Upper lobe of right lung (tissue), 1 donor: Measurements from ENCODE around the gene OR6J1. TPM values are rescaled to one million over a fixed set of nuclear protein-coding genes. Genes with fewer than 3 reads are reported as not detected.
A peak's percentile ranks its signal among the peaks of the same experiment; 100 is the strongest.
"Not testable (repeated sequence)": the region's sequence is repeated elsewhere in the genome, so short reads cannot be mapped to it uniquely, and the experiment has no call there.

Experiments
- ATAC-seq: fragments of 200-7000 bp; cut with Tn5 transposase; one replicate; pipeline ENCODE4 v1.9.1; 2020; ENCODE audit warnings: mild to moderate bottlenecking, moderate library complexity
- DNase-seq: peaks from one replicate; pipeline ENCODE4 v3.0.0-alpha.2; 2020
- H3K27ac ChIP-seq: fragments of 200-600 bp; one replicate; pipeline ENCODE4 v1.8.0; 2022
- H3K27me3 ChIP-seq: fragments of 200-600 bp; one replicate; pipeline ENCODE4 v1.8.0; 2022; ENCODE audit warnings: mild to moderate bottlenecking
- H3K36me3 ChIP-seq: fragments of 200-600 bp; one replicate; pipeline ENCODE4 v1.8.0; 2022
- H3K4me1 ChIP-seq: fragments of 200-600 bp; one replicate; pipeline ENCODE4 v1.8.0; 2022
- H3K4me3 ChIP-seq: fragments of 200-600 bp; one replicate; pipeline ENCODE4 v1.8.0; 2022; ENCODE audit warnings: mild to moderate bottlenecking
- H3K9me3 ChIP-seq: fragments of 200-600 bp; one replicate; pipeline ENCODE4 v1.8.0; 2022
- CTCF ChIP-seq: fragments of 200-600 bp; IDR thresholded peaks from one replicate; pipeline ENCODE4 v1.8.0; 2022; ENCODE audit warnings: antibody characterized with exemption
- intact Hi-C: fragments of 100-400 bp; cut with DNase I; formaldehyde crosslinking; loops from one replicate; pipeline ENCODE4 v1.11.0; 2022
- total RNA-seq: library from RNA; stranded (reverse); fragmentation: NEBNext Ultra II Directional; extraction: Animal tissue kit (Norgen Biotek cat#: 25700); gene quantifications from one replicate; pipeline ENCODE4 v1.2.1, GENCODE V29; 2021
- donor health status: DM: no; HTN: yes; CAD: no; lungs with severe emphysema.

Gene OR6J1
- total RNA-seq, 1 donor from 2014 or later, result not detected

GRCh38 chr14:22626590-22626989, 17.6 kb downstream of the OR6J1 start:
- no peak for TF ChIP-seq CTCF
- no peak overlapping the region for H3K4me3 ChIP-seq
- H3K9me3 ChIP-seq, result no peaks in the 10 kb centered on the region
- ATAC-seq (no peak), DNase-seq (no peak)
- H3K4me1 ChIP-seq, result no peaks in the 10 kb centered on the region
- H3K36me3 ChIP-seq, result no peaks in the 10 kb centered on the region
- no peak overlapping the region for H3K27ac ChIP-seq
- H3K27me3 ChIP-seq, result no peaks in the 10 kb centered on the region
- intact Hi-C loops, result no loop called here

- no peaks in the 10 kb centered on the region for H3K9me3 ChIP-seq
- DNase-seq, result no peak
- H3K4me3 ChIP-seq, result no peak overlapping the region
- TF ChIP-seq CTCF, result no peak
- no peak overlapping the region for H3K27ac ChIP-seq
- no peaks in the 10 kb centered on the region for H3K27me3 ChIP-seq
- H3K36me3 ChIP-seq, result no peaks in the 10 kb centered on the region
- ATAC-seq, result no peak
- intact Hi-C loops, result no loop called here
- H3K4me1 ChIP-seq, result no peaks in the 10 kb centered on the region
Observed at GRCh38 chr14:22623047-22623446, 21.1 kb downstream of the OR6J1 start.

GRCh38 chr14:22622255-22622654, 21.9 kb downstream of the OR6J1 start:
- intact Hi-C loops, result no loop called here
- H3K9me3 ChIP-seq, result no peaks in the 10 kb centered on the region
- H3K27ac ChIP-seq, result no peak overlapping the region
- DNase-seq (no peak), ATAC-seq (no peak)
- no peak overlapping the region for H3K4me3 ChIP-seq
- H3K27me3 ChIP-seq, result no peaks in the 10 kb centered on the region
- TF ChIP-seq CTCF, result no peak
- H3K36me3 ChIP-seq, result no peaks in the 10 kb centered on the region
- H3K4me1 ChIP-seq, result no peaks in the 10 kb centered on the region

- H3K9me3 ChIP-seq, intact Hi-C loops, H3K27me3 ChIP-seq, H3K4me3 ChIP-seq, DNase-seq, H3K27ac ChIP-seq, ATAC-seq: not testable (repeated sequence)
- Histone ChIP-seq H3K36me3 (peaks cover 15% of the 10 kb centered on the region), H3K4me1 (peaks cover 18% of the 10 kb centered on the region)
Observed at GRCh38 chr14:22615765-22616164, 28.4 kb downstream of the OR6J1 start.

- no peaks in the 10 kb centered on the region for H3K27me3 ChIP-seq
- H3K4me3 ChIP-seq, result no peak overlapping the region
- H3K4me1 ChIP-seq, result peaks cover 18% of the 10 kb centered on the region
- H3K9me3 ChIP-seq, result no peaks in the 10 kb centered on the region
- H3K36me3 ChIP-seq, result peaks cover 29% of the 10 kb centered on the region
- intact Hi-C loops, result no loop called here
- ATAC-seq, result peak; percentile 86
- H3K27ac ChIP-seq, result peak overlapping the region; percentile 21
- no peak for DNase-seq
- TF ChIP-seq CTCF, result no peak
Observed at GRCh38 chr14:22614240-22614799, 29.8 kb downstream of the OR6J1 start.

- Histone ChIP-seq H3K9me3 (no peaks in the 10 kb centered on the region), H3K4me3 (no peak overlapping the region), H3K27ac (peak overlapping the region; percentile 11), H3K4me1 (peaks cover 18% of the 10 kb centered on the region), H3K36me3 (peaks cover 35% of the 10 kb centered on the region), H3K27me3 (no peaks in the 10 kb centered on the region)
- ATAC-seq (no peak), DNase-seq (no peak)
- TF ChIP-seq CTCF, result no peak
- intact Hi-C loops, result no loop called here
Observed at GRCh38 chr14:22613736-22614239, 30.4 kb downstream of the OR6J1 start.
